GM12873 (cell line): ENCODE results near the gene PACSIN3.

ENCODE experiments used
- TF ChIP-seq, protein P1 (sequence below): IDR thresholded peaks from 2 replicates; pipeline ENCODE4 v1.5.1; 2012; ENCODE audit warnings: low read depth, mild to moderate bottlenecking, moderate library complexity, low read length, control low read depth; ENCODE audit not compliant: insufficient read depth; ENCODE audit errors: missing control alignments

The PACSIN3 gene

DNA sequence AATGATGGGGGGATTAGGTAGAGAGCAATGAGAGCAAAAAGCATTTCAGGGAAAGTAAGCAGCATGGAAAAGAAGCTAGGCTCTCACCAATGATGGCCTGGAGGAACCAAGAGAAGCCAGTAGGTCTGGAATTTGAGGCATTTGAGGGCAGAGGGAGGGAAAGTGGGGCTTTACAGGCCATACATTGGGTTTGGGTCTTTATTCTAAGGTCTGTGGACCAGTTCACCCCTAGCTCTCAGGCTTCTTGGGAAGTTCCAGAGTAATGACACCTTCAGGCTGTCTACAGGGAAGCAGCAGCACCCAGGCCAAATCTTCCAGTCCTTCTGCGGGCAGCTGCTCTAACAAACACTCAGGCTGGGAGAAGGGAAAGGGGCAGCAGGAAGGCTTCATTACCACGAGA is 39.0 kb downstream of the PACSIN3 start:
- TF ChIP-seq, protein P1, sequence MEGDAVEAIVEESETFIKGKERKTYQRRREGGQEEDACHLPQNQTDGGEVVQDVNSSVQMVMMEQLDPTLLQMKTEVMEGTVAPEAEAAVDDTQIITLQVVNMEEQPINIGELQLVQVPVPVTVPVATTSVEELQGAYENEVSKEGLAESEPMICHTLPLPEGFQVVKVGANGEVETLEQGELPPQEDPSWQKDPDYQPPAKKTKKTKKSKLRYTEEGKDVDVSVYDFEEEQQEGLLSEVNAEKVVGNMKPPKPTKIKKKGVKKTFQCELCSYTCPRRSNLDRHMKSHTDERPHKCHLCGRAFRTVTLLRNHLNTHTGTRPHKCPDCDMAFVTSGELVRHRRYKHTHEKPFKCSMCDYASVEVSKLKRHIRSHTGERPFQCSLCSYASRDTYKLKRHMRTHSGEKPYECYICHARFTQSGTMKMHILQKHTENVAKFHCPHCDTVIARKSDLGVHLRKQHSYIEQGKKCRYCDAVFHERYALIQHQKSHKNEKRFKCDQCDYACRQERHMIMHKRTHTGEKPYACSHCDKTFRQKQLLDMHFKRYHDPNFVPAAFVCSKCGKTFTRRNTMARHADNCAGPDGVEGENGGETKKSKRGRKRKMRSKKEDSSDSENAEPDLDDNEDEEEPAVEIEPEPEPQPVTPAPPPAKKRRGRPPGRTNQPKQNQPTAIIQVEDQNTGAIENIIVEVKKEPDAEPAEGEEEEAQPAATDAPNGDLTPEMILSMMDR, result no peak

DNA sequence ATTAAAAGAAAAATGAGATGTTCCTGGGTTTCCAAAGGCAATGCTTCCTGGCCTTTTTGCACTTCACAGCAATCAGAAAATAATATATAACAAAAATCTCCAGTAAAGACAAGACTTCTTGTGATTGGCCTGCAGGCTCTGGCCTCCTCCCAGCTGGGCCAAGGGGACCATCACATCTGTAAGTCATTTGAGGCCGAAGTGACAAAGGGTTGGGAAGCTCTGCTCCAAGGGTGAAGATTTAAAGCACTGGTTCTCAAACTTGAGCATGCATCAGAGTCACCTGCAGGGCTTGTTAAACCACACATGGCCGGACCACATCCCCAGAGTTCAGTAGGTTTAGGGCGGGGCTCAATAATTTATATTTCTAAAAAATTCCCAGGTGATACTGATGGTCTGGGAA is 41.7 kb downstream of the PACSIN3 start:
- TF ChIP-seq, protein P1, result no peak

DNA sequence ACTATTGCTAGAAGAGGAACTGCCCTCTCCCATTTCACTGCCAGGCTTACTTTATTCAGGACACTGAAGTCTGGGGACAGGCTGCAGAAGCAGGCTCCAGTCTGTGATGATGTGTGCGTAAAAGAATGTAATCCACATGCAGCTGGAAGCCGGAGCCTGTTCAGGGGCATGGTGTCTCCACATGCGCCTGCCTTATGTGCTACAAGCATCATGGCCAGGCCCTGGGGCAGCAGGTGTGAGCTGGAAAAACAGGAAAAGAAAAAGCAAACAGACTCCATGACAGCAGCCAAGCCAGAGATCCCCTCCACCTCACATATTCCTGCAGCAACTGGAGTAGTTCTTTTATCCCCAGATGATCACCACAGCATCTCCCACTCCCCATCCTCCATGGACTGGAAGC is 42.9 kb downstream of the PACSIN3 start:
- TF ChIP-seq, protein P1, result no peak

DNA sequence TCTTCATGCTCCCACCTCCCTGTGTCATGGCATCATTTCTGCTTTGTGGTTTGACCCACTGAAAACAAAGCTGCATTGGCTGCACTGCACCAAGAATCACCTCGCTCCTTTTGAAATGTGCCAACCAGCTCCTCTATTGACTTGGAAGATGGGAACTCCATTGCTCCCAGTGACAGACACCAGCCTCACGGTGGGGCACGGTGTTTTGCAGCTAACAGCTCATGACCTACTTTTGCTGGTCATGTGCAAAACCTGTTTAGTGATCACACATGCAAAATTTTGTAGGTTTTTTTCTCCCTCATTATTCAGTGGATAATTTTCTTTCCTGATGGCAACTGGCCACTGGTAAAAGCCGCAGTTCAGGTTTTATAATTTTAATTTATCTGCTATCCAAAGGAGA is 46.4 kb downstream of the PACSIN3 start:
- TF ChIP-seq, protein P1, result no peak

DNA sequence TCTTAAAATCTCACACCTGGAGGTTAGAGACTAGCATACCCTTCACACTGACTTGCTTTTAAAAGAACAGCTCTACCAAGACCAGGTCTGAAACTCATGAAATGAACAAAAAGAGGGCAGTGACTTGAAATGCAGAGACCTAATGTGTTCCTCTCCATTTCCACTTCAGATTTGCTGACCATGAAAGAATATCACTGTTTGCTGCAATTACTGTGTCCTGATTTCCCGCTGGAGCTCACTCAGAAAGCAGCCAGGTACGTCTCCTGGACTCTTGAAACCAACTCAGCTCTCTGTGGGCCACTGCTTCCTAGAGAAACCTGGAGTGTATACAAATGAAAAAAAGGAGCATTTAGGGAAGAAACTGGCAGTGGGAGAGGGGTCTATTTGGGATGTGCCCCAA is 48.8 kb downstream of the PACSIN3 start:
- TF ChIP-seq, protein P1, result no peak

DNA sequence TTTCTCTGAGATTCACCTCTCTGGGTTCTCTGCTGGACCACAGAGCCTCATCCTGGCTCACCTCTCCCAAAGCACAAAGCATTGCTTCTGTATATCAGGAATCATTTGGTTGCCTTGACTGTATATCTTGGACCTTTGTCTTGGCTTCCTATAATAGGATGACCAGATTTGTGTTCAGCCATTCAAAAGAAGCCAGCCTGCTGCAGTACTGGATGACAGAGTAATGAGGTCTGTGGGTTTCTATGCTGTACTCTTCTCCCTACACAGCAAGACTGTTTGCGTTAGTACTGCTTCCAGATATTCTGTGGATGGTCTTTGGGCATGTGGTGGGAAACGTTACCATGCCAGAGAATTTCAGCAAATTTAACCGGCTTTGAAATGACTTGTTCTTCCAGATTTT is 49.3 kb downstream of the PACSIN3 start:
- TF ChIP-seq, protein P1, result no peak

DNA sequence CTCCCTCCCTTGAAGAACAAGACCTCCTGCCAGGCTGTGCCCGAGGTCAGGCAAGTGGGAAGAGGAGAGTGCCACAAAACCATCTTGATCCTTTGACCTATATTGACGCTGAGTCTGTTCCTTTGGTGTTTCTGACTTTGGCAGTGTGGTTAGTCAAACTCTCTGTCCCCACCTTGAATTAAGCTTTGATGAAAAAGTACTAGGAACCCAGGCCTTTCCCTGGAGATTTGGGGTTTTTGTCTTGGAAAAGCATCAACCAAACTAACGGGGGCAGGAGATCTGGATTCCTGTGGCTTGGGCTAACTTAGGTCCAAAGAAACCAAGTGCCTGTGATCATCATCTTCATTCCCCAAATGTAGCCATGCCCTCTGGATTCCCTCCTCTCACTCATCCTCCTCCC is 49.9 kb downstream of the PACSIN3 start:
- TF ChIP-seq, protein P1, result no peak

DNA sequence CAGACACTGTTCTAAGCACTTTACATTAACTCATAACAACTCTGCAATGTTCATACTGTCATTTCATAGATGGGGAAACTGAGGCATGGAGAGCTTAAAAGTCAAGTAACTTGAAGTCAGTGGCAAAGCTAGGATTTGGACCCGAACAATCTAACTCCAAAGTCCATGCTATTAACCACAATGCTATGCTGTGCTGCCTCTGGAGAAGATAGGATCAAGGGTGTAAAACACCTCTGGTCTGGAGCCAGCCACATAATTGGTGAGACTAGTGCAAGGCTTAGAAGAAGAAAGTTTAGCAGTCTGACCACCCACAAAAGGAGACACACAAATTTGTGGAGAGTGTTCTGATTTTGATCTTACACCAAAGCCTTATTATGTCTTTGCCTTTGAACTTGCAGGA is 53.3 kb downstream of the PACSIN3 start:
- TF ChIP-seq, protein P1, result no peak
